Hepatocyte (in vitro differentiated cells): Measurements from ENCODE around the gene EVI5L. TPM values are rescaled to one million over a fixed set of nuclear protein-coding genes. Genes with fewer than 3 reads are reported as not detected.
A peak's percentile ranks its signal among the peaks of the same experiment; 100 is the strongest.
"Not testable (repeated sequence)": the region's sequence is repeated elsewhere in the genome, so short reads cannot be mapped to it uniquely, and the experiment has no call there.

Experiments used
- DNase-seq: peaks from one replicate; pipeline ENCODE4 v3.0.0-alpha.2; 2016; ENCODE audit warnings: low spot score
- H2AFZ ChIP-seq: fragments of 200-600 bp; sonication (generic); 2 replicates; pipeline ENCODE4 v1.6.0; 2016; ENCODE audit warnings: antibody characterized with exemption, mild to moderate bottlenecking
- H3K27ac ChIP-seq: fragments of 200-600 bp; sonication (generic); 2 replicates; pipeline ENCODE4 v1.5.1; 2016; ENCODE audit warnings: mild to moderate bottlenecking
- H3K27me3 ChIP-seq: fragments of 200-600 bp; sonication (generic); 2 replicates; pipeline ENCODE4 v1.6.1; 2016
- H3K36me3 ChIP-seq: fragments of 200-600 bp; sonication (generic); replicated peaks from 2 replicates; pipeline ENCODE4 v1.5.1; 2016; ENCODE audit warnings: low read depth; ENCODE audit not compliant: insufficient read depth
- H3K4me1 ChIP-seq: fragments of 200-600 bp; sonication (generic); 2 replicates; pipeline ENCODE4 v1.5.1; 2016; ENCODE audit warnings: mild to moderate bottlenecking, moderate library complexity; ENCODE audit not compliant: insufficient read depth
- H3K4me2 ChIP-seq: fragments of 200-600 bp; sonication (generic); 2 replicates; pipeline ENCODE4 v1.6.0; 2016
- H3K4me3 ChIP-seq: fragments of 200-600 bp; sonication (generic); 2 replicates; pipeline ENCODE4 v1.5.1; 2016; ENCODE audit warnings: mild to moderate bottlenecking
- H3K79me2 ChIP-seq: fragments of 200-600 bp; sonication (generic); 2 replicates; pipeline ENCODE4 v1.6.0; 2017; ENCODE audit warnings: mild to moderate bottlenecking
- H3K9me2 ChIP-seq: fragments of 200-600 bp; sonication (generic); replicated peaks from 2 replicates; pipeline ENCODE4 v1.6.0; 2017; ENCODE audit warnings: mild to moderate bottlenecking; ENCODE audit not compliant: insufficient read depth
- H3K9me3 ChIP-seq: fragments of 200-600 bp; sonication (generic); 2 replicates; pipeline ENCODE4 v1.5.1; 2016; ENCODE audit warnings: low read depth, mild to moderate bottlenecking
- H4K20me1 ChIP-seq: fragments of 200-600 bp; sonication (generic); 2 replicates; pipeline ENCODE4 v1.6.0; 2016; ENCODE audit warnings: mild to moderate bottlenecking; ENCODE audit not compliant: insufficient read depth, poor library complexity, severe bottlenecking
- CTCF ChIP-seq: fragments of 200-600 bp; sonication (generic); IDR thresholded peaks from 2 replicates; pipeline ENCODE4 v1.5.1; 2016; ENCODE audit warnings: antibody characterized with exemption, mild to moderate bottlenecking; ENCODE audit not compliant: poor library complexity
- EZH2 ChIP-seq: fragments of 200-600 bp; sonication (generic); IDR thresholded peaks from 2 replicates; pipeline ENCODE4 v1.6.1; 2016; ENCODE audit warnings: antibody characterized with exemption, mild to moderate bottlenecking, borderline replicate concordance
- EZH2phosphoT487 ChIP-seq: fragments of 200-600 bp; sonication (generic); IDR thresholded peaks from one replicate; pipeline ENCODE4 v1.6.1; 2018; ENCODE audit warnings: antibody characterized with exemption, mild to moderate bottlenecking, low read depth, moderate library complexity; ENCODE audit not compliant: unreplicated experiment, severe bottlenecking
- WGBS: methylation state at CpG from one replicate; pipeline ENCODE4 v1.1.6; 2016; ENCODE audit warnings: low lambda C conversion rate; ENCODE audit errors: missing lambda C conversion rate; 5-methylcytosine and 5-hydroxymethylcytosine counted together
- polyA plus RNA-seq: library from polyadenylated mRNA; unstranded; fragments of >200 nt; fragmentation: Nextera tagmentation; extraction: Ambion mirVana; gene quantifications from 2 replicates; pipeline ENCODE4 v1.2.1, GENCODE V29; 2016
- total RNA-seq: library from RNA; depleted of rRNA; stranded (reverse); fragments of >200 nt; gene quantifications from 2 replicates; pipeline ENCODE4 v1.2.3, GENCODE V29; 2014

EVI5L gene
- total and polyA plus RNA-seq, 2 experiments from 2014 or later: 10.7 to 11.5 TPM

- H3K9me2 ChIP-seq: no peaks in the 10 kb centered on the region
- H3K79me2 ChIP-seq: peaks cover 2% of the 10 kb centered on the region
- peak overlapping the region; percentile 99 for H3K4me2 ChIP-seq
- 78% methylated on average over 8 of the region's 8 CpGs for WGBS
- peak overlapping the region; percentile 28 for H3K4me3 ChIP-seq
- peak; percentile 3 for DNase-seq
- H4K20me1 ChIP-seq: no peaks in the 10 kb centered on the region
- H3K27ac ChIP-seq: no peak overlapping the region
- TF ChIP-seq CTCF: no peak
- no peak for TF ChIP-seq EZH2phosphoT487
- no peak for TF ChIP-seq EZH2
- H3K4me1 ChIP-seq: peaks cover 5% of the 10 kb centered on the region
- H3K9me3 ChIP-seq: no peaks in the 10 kb centered on the region
- H3K36me3 ChIP-seq: no peaks in the 10 kb centered on the region
- H3K27me3 ChIP-seq: no peaks in the 10 kb centered on the region
- H2AFZ ChIP-seq: peak overlapping the region; percentile 84
Observed at GRCh38 chr19:7888826-7889217, 58.8 kb downstream of the EVI5L start.

GRCh38 chr19:7893362-7894101 is 63.5 kb downstream of the EVI5L start:
- not testable (repeated sequence) for H3K9me3 ChIP-seq, H3K4me2 ChIP-seq, H3K27me3 ChIP-seq, H3K27ac ChIP-seq, H3K4me3 ChIP-seq, H3K36me3 ChIP-seq, H2AFZ ChIP-seq, H4K20me1 ChIP-seq, H3K9me2 ChIP-seq, H3K4me1 ChIP-seq, H3K79me2 ChIP-seq
- WGBS: 95% methylated on average over 18 of the region's 18 CpGs
- DNase-seq: peak; percentile 13

- Histone ChIP-seq H3K4me1 (no peaks in the 10 kb centered on the region), H3K27ac (no peak overlapping the region), H3K4me2 (no peak overlapping the region), H3K9me3 (no peaks in the 10 kb centered on the region), H3K4me3 (no peak overlapping the region), H3K9me2 (no peaks in the 10 kb centered on the region), H2AFZ (no peak overlapping the region), H3K36me3 (no peaks in the 10 kb centered on the region), H4K20me1 (no peaks in the 10 kb centered on the region), H3K79me2 (no peaks in the 10 kb centered on the region), H3K27me3 (no peaks in the 10 kb centered on the region)
- peak; percentile 5 for DNase-seq
- no peak for TF ChIP-seq CTCF
- no peak for TF ChIP-seq EZH2
- TF ChIP-seq EZH2phosphoT487: no peak
- 85% methylated on average over 18 of the region's 18 CpGs for WGBS
Observed at GRCh38 chr19:7894612-7895309, 64.7 kb downstream of the EVI5L start.

GRCh38 chr19:7895565-7895964 is 65.5 kb downstream of the EVI5L start:
- Histone ChIP-seq H2AFZ (no peak overlapping the region), H3K36me3 (no peaks in the 10 kb centered on the region), H3K4me1 (no peaks in the 10 kb centered on the region), H3K9me3 (no peaks in the 10 kb centered on the region), H3K79me2 (no peaks in the 10 kb centered on the region), H3K4me2 (no peak overlapping the region), H3K27ac (no peak overlapping the region), H3K27me3 (no peaks in the 10 kb centered on the region), H3K9me2 (no peaks in the 10 kb centered on the region), H3K4me3 (no peak overlapping the region), H4K20me1 (no peaks in the 10 kb centered on the region)
- DNase-seq: peak; percentile 3
- WGBS: 92% methylated on average over 13 of the region's 13 CpGs
- TF ChIP-seq CTCF (no peak), EZH2 (no peak), EZH2phosphoT487 (no peak)
